SK-N-SH (cell line): ENCODE results near the gene TBX6. TPM values are rescaled to one million over a fixed set of nuclear protein-coding genes. Genes with fewer than 3 reads are reported as not detected.

Source experiments
- polyA plus RNA-seq, 3 experiments: library from polyadenylated mRNA; depleted of rRNA; stranded (reverse); fragments of >200 nt; gene quantifications; 2 replicates each; pipeline ENCODE4 v1.2.3, GENCODE V29; 2012

The TBX6 gene
- polyA plus RNA-seq, 1 of the 3 experiments (the other 2 are of a cell fraction): 0.18 TPM

Other genes starting within 250 kb of the TBX6 start
- gene CDIPT, start 228.7 kb downstream of the TBX6 start, polyA plus RNA-seq (2012; rRNA removed): 90.7 and 94.8 TPM in 2 replicates
- gene SEZ6L2, start 192.4 kb downstream of the TBX6 start, polyA plus RNA-seq (2012; rRNA removed): 26.6 and 59.8 TPM in 2 replicates
- gene ASPHD1, start 191.4 kb downstream of the TBX6 start, polyA plus RNA-seq (2012; rRNA removed): 29.0 and 35.1 TPM in 2 replicates
- 28.5 and 31.0 TPM in 2 replicates for gene KCTD13, start 165.7 kb downstream of the TBX6 start, polyA plus RNA-seq (2012; rRNA removed)
- gene TMEM219, start 129.8 kb downstream of the TBX6 start, polyA plus RNA-seq (2012; rRNA removed): 95.0 and 101 TPM in 2 replicates
- 21.9 and 23.1 TPM in 2 replicates for gene TAOK2, start 118.1 kb downstream of the TBX6 start, polyA plus RNA-seq (2012; rRNA removed)
- 15.4 and 18.9 TPM in 2 replicates for gene HIRIP3, start 96.3 kb downstream of the TBX6 start, polyA plus RNA-seq (2012; rRNA removed)
- 43.9 and 46.6 TPM in 2 replicates for gene INO80E, start 95.7 kb downstream of the TBX6 start, polyA plus RNA-seq (2012; rRNA removed)
- 10.3 and 10.4 TPM in 2 replicates for gene DOC2A, start 80.9 kb downstream of the TBX6 start, polyA plus RNA-seq (2012; rRNA removed)
- gene C16orf92, start 68.7 kb downstream of the TBX6 start, polyA plus RNA-seq (2012; rRNA removed): not detected in 2 replicates
- 2.3 and 3.8 TPM in 2 replicates for gene TLCD3B, start 60.7 kb downstream of the TBX6 start, polyA plus RNA-seq (2012; rRNA removed)
- 437 and 641 TPM in 2 replicates for gene ALDOA, start 26.2 kb downstream of the TBX6 start, polyA plus RNA-seq (2012; rRNA removed)
- 325 and 339 TPM in 2 replicates for gene PPP4C, start 15.9 kb downstream of the TBX6 start, polyA plus RNA-seq (2012; rRNA removed)
- 24.5 and 36.6 TPM in 2 replicates for gene YPEL3, start 4.3 kb upstream of the TBX6 start, polyA plus RNA-seq (2012; rRNA removed)
- 1.5 and 2.3 TPM in 2 replicates for gene GDPD3, start 21.6 kb upstream of the TBX6 start, polyA plus RNA-seq (2012; rRNA removed)
- gene MAPK3, start 31.3 kb upstream of the TBX6 start, polyA plus RNA-seq (2012; rRNA removed): 65.6 and 67.3 TPM in 2 replicates
- 13.0 and 13.5 TPM in 2 replicates for gene CORO1A, start 91.7 kb upstream of the TBX6 start, polyA plus RNA-seq (2012; rRNA removed)
- 660 and 726 TPM in 2 replicates for gene BOLA2B, start 101.7 kb upstream of the TBX6 start, polyA plus RNA-seq (2012; rRNA removed)
- 45.0 and 68.8 TPM in 2 replicates for gene SLX1A, start 102.0 kb upstream of the TBX6 start, polyA plus RNA-seq (2012; rRNA removed)
- gene SULT1A3, start 107.3 kb upstream of the TBX6 start, polyA plus RNA-seq (2012; rRNA removed): 20.4 and 24.1 TPM in 2 replicates
- 1.9 and 5.3 TPM in 2 replicates for gene NPIPB13, start 156.6 kb upstream of the TBX6 start, polyA plus RNA-seq (2012; rRNA removed)